Left lung (tissue), 10 donors: ENCODE data around the gene PUM1. TPM values are rescaled to one million over a fixed set of nuclear protein-coding genes. Genes with fewer than 3 reads are reported as not detected.

ENCODE experiments used
- ATAC-seq: fragments of 200-7000 bp; cut with Tn5 transposase; one replicate; pipeline ENCODE4 v1.9.1; 2020; ENCODE audit warnings: moderate library complexity
- DNase-seq, 4 donors: peaks; one replicate each; pipeline ENCODE4 v3.0.0-alpha.2; 2013 to 2020
- H3K27ac ChIP-seq, 2 donors: fragments of 200-600 bp; sonication (generic) in 1 of 2; one replicate each; pipeline versions ENCODE4 v1.5.0 to v1.8.0; 2020 to 2021
- H3K27me3 ChIP-seq, 2 donors: fragments of 200-600 bp; sonication (generic) in 1 of 2; one replicate each; pipeline versions ENCODE4 v1.5.0 to v1.8.0; 2020 to 2021
- H3K36me3 ChIP-seq, 2 donors: fragments of 200-600 bp; sonication (generic) in 1 of 2; one replicate each; pipeline versions ENCODE4 v1.5.0 to v1.8.0; 2020 to 2021
- H3K4me1 ChIP-seq, 2 donors: fragments of 200-600 bp; one replicate each; pipeline ENCODE4 v1.8.0; 2021
- H3K4me3 ChIP-seq, 2 donors: fragments of 200-600 bp; sonication (generic) in 1 of 2; one replicate each; pipeline versions ENCODE4 v1.5.0 to v1.8.0; 2020 to 2021; ENCODE audit warnings: mild to moderate bottlenecking in 1 of 2
- H3K9me3 ChIP-seq, 2 donors: fragments of 200-600 bp; sonication (generic) in 1 of 2; one replicate each; pipeline versions ENCODE4 v1.5.0 to v1.8.0; 2020 to 2021
- intact Hi-C, 2 donors: fragments of 100-400 bp; cut with DNase I; formaldehyde crosslinking; loops; one replicate each; pipeline versions ENCODE4 v1.11.2 to v1.14.2; 2022
- polyA plus RNA-seq, 6 donors: library from polyadenylated mRNA; unstranded; fragments of 120-200 nt; gene quantifications; one replicate each; pipeline ENCODE4 v1.2.1, GENCODE V29; 2013; ENCODE audit not compliant: insufficient read length in 6 of 6
- total RNA-seq, 2 donors: library from RNA; stranded (reverse); fragmentation: NEBNext Ultra II Directional; extraction: Animal tissue kit (Norgen Biotek cat#: 25700); gene quantifications; one replicate each; pipeline ENCODE4 v1.2.1, GENCODE V29; 2021
- TF ChIP-seq, protein P1 (sequence below), 2 donors: fragments of 200-600 bp; sonication (generic) in 1 of 2; IDR thresholded peaks; one replicate each; pipeline versions ENCODE4 v1.5.0 to v1.8.0; 2021; ENCODE audit warnings: antibody characterized with exemption in 2 of 2
- donor health status: DM: no; HTN: yes; CAD: no.
- donor health status: DM: no; HTN: no; CAD: no.

PUM1 gene
- total and polyA plus RNA-seq, 8 donors, result 96.7 to 125 (median 108) TPM

DNA sequence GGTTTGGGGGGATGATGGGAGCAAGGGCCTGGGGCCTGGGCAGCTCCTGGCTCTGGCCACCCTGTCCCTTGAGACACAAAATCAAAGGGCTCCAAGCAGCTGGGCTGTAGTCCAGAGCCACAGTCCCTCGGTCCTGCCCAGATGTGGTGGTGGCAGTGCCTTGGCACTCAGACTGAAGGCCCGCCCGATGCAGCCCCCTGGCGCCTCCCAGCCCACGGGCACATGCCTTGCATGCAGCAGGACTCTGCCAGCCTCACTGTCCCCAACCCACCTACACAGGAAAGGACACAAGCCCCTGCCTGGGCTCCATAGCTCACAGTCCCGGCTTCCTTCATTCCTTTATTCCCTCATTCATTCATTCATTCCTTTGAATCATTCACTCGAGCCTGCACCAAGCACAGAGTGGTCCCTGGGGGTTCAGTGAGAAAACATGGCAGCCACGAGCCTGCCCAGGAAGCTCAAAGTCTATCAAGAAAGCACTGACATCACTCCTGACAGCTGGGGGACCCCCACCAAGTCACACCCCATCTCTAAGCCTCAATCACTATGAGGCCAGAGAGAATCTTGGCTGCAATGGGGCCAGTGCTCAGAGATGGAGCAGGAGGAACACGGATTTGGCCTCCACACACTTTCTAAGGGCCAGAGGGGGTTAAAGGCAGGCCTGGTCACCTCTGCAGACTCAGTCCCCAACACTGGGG, 162.8 kb downstream of the PUM1 start:
- intact Hi-C loops, result no loop called here
- Histone ChIP-seq H3K27ac (peak overlapping the region; percentile 44 to 51), H3K27me3 (peaks cover 0 to 18% of the 10 kb centered on the region in 2 donors), H3K4me1 (peaks cover 10 to 40% of the 10 kb centered on the region in 2 donors), H3K9me3 (no peaks in the 10 kb centered on the region), H3K4me3 (no peak overlapping the region), H3K36me3 (no peaks in the 10 kb centered on the region)
- TF ChIP-seq, protein P1, sequence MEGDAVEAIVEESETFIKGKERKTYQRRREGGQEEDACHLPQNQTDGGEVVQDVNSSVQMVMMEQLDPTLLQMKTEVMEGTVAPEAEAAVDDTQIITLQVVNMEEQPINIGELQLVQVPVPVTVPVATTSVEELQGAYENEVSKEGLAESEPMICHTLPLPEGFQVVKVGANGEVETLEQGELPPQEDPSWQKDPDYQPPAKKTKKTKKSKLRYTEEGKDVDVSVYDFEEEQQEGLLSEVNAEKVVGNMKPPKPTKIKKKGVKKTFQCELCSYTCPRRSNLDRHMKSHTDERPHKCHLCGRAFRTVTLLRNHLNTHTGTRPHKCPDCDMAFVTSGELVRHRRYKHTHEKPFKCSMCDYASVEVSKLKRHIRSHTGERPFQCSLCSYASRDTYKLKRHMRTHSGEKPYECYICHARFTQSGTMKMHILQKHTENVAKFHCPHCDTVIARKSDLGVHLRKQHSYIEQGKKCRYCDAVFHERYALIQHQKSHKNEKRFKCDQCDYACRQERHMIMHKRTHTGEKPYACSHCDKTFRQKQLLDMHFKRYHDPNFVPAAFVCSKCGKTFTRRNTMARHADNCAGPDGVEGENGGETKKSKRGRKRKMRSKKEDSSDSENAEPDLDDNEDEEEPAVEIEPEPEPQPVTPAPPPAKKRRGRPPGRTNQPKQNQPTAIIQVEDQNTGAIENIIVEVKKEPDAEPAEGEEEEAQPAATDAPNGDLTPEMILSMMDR (IDR thresholded peaks at IDR 0.05), result no peak
- peak in 1 of 4 donors; percentile 57 for DNase-seq
- ATAC-seq, result no peak

DNA sequence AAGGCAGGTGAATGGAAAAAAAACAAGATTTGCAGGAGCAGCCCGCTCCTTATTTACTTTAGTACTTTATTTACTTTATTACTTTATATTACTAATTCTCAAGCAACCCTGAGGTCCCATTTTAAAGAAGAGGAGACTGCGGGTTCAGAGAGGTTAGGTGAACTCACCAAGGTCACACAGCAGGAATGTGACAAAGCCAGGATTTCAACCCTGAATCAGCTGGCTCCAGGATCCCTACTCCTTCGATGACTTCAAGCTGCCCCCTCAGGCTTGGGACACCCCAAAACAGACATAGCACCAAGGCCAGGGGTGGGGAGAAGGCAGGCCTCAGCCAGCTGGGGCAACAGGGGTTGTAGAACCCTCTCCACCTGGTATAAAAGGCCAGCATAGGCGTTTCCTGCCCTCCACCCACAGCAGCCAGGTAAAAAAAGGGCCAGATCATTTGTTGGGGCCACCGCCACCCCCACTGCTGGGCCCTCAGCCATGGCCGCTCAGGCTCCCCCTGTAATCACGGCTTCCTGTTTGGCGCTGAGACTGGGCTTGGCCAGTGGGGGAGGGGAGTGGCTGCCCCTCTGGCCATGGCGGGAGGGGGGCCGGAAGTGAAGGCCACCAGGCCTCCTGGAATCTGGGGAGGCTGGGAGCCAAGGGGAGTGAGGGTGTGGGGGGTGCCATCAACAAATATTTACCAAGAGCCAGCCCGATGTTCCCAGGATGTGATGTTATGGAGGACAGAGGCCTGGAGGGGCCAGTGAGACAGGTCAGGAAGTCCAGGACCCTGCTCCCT, 163.5 kb downstream of the PUM1 start:
- H3K4me1 ChIP-seq, result peaks cover 10 to 35% of the 10 kb centered on the region in 2 donors
- peaks cover 0 to 11% of the 10 kb centered on the region in 2 donors for H3K27me3 ChIP-seq
- H3K4me3 ChIP-seq, result no peak overlapping the region
- DNase-seq, result peak in 2 of 4 donors; percentile 55 to 60
- no peaks in the 10 kb centered on the region for H3K36me3 ChIP-seq
- intact Hi-C loops, result no loop called here
- no peaks in the 10 kb centered on the region for H3K9me3 ChIP-seq
- TF ChIP-seq, protein P1 (IDR thresholded peaks at IDR 0.05), result no peak
- ATAC-seq, result peak; percentile 14
- H3K27ac ChIP-seq, result peak overlapping the region in 1 of 2 donors; percentile 51

DNA sequence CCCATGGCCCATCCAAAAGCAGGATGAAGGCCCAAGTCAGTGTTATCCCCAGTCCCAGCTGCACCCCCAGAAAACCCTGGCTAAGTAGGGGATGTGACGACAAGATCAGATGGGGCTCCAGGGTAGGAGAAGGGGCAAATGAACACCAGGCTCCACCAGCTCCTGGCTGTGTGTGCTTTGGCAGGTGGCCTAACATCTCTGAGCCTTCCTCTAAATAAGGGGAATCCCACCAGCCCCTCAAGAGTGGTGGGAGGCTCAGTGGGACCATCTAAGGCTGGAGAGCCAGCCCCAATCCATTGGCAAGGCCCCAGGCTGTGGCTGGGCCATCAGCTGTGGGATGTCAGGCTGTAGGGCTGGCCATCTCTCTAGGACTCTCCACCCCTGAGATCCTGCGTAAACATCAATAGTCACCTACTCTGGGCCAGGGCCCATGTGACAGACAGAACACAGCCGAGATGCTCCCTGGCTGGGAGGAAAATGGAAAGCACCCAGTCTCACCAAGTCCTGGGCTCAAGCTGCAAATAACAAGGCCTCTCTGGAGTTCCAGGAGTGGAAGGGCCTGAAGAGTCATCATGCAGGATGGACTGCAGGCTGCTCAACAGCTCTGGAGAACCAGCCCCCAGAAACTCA, 164.5 kb downstream of the PUM1 start:
- TF ChIP-seq, protein P1 (IDR thresholded peaks at IDR 0.05), result no peak
- Histone ChIP-seq H3K36me3 (no peaks in the 10 kb centered on the region), H3K4me1 (peaks cover 10 to 29% of the 10 kb centered on the region in 2 donors), H3K27ac (no peak overlapping the region), H3K4me3 (no peak overlapping the region), H3K9me3 (no peaks in the 10 kb centered on the region), H3K27me3 (peaks cover 0 to 1% of the 10 kb centered on the region in 2 donors)
- DNase-seq (peak in 1 of 4 donors; percentile 26), ATAC-seq (no peak)
- intact Hi-C loops, result no loop called here

DNA sequence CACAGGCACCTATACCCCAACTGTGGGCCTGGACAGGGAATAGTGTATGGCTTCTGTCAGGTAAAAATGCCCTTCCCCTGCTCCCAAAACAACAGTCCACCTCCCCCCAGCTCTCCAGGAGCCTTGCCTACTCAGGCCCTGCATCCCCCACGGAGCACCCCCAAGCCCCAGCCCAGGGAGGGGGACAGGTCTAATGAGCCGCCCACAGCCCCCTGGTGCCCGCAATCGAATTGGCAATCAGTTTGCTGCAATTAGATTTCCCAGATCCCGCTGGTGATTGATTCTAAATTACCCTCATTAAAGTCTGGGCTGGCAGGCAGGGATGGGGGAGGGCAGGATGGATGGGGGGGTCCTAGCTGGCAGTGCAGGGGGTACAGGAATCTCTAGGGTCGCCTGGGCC, 165.0 kb downstream of the PUM1 start:
- H3K36me3 ChIP-seq, result no peaks in the 10 kb centered on the region
- ATAC-seq, result no peak
- intact Hi-C loops, result no loop called here
- H3K9me3 ChIP-seq, result no peaks in the 10 kb centered on the region
- DNase-seq, result peak in 1 of 4 donors; percentile 69
- no peaks in the 10 kb centered on the region for H3K27me3 ChIP-seq
- H3K4me1 ChIP-seq, result peaks cover 10 to 29% of the 10 kb centered on the region in 2 donors
- H3K4me3 ChIP-seq, result no peak overlapping the region
- TF ChIP-seq, protein P1 (IDR thresholded peaks at IDR 0.05), result no peak
- H3K27ac ChIP-seq, result no peak overlapping the region
